HG03139 (cell line): ENCODE results near the gene SPDYC.

Experiments used
- ATAC-seq: cut with Tn5 transposase; IDR thresholded peaks from one replicate; pipeline ENCODE4 v1.9.1; 2021; ENCODE audit not compliant: unreplicated experiment

The SPDYC gene

GRCh38 chr11:65205602-65205967 lies 35.6 kb downstream of the SPDYC start:
- ATAC-seq = no peak

GRCh38 chr11:65206441-65206841 lies 36.4 kb downstream of the SPDYC start:
- no peak for ATAC-seq

- ATAC-seq = no peak
These were observed 36.9 kb downstream of the SPDYC start for GRCh38 chr11:65206901-65207300.

GRCh38 chr11:65207918-65208784 lies 38.1 kb downstream of the SPDYC start:
- no peak for ATAC-seq

GRCh38 chr11:65208785-65209710 lies 39.0 kb downstream of the SPDYC start:
- ATAC-seq = no peak

GRCh38 chr11:65209711-65210360 lies 39.8 kb downstream of the SPDYC start:
- ATAC-seq = no peak

- ATAC-seq = no peak
These were observed 40.3 kb downstream of the SPDYC start for GRCh38 chr11:65210361-65210731.

- no peak for ATAC-seq
These were observed 40.7 kb downstream of the SPDYC start for GRCh38 chr11:65210748-65211147.

GRCh38 chr11:65211293-65212105 lies 41.5 kb downstream of the SPDYC start:
- no peak for ATAC-seq

GRCh38 chr11:65212226-65212801 lies 42.3 kb downstream of the SPDYC start:
- no peak for ATAC-seq

- ATAC-seq = no peak
These were observed 43.5 kb downstream of the SPDYC start for GRCh38 chr11:65213322-65214211.

GRCh38 chr11:65214212-65214845 lies 44.3 kb downstream of the SPDYC start:
- no peak for ATAC-seq

- no peak for ATAC-seq
These were observed 45.5 kb downstream of the SPDYC start for GRCh38 chr11:65215441-65216076.

- no peak for ATAC-seq
These were observed 46.8 kb downstream of the SPDYC start for GRCh38 chr11:65216830-65217229.

GRCh38 chr11:65217441-65218423 lies 47.7 kb downstream of the SPDYC start:
- no peak for ATAC-seq

GRCh38 chr11:65218446-65218845 lies 48.4 kb downstream of the SPDYC start:
- no peak for ATAC-seq

- no peak for ATAC-seq
These were observed 49.8 kb downstream of the SPDYC start for GRCh38 chr11:65219930-65220213.
